HL-60 (cell line): Measurements from ENCODE around the gene GLA.

ENCODE experiments used
- DNase-seq, 2 experiments: peaks; one replicate each; pipeline ENCODE4 v3.0.0-alpha.2; 2010 to 2020; ENCODE audit warnings: low read depth in 1 of 2, low spot score in 1 of 2
- H3K27ac ChIP-seq: fragments of 250-450 bp; sonication (Bioruptor Pico); replicated peaks from 2 replicates; pipeline ENCODE4 v1.5.1; 2020; ENCODE audit warnings: mild to moderate bottlenecking, moderate library complexity
- H3K27me3 ChIP-seq: fragments of 250-450 bp; sonication (Bioruptor Pico); 2 replicates; pipeline ENCODE4 v1.5.1; 2021; ENCODE audit warnings: mild to moderate bottlenecking, moderate library complexity; ENCODE audit not compliant: insufficient read depth, poor library complexity, severe bottlenecking
- H3K4me3 ChIP-seq: replicated peaks from 2 replicates; pipeline ENCODE4 v1.5.1; 2011; ENCODE audit warnings: mild to moderate bottlenecking, control low read depth, low read length; ENCODE audit not compliant: insufficient read depth
- GABPA ChIP-seq: IDR thresholded peaks from 2 replicates; pipeline ENCODE4 v1.6.1; 2012; ENCODE audit warnings: low read depth
- POLR2AphosphoS5 ChIP-seq: IDR thresholded peaks from 2 replicates; pipeline ENCODE4 v1.6.1; 2012; ENCODE audit warnings: low read depth
- SPI1 ChIP-seq: IDR thresholded peaks from 2 replicates; pipeline ENCODE4 v1.6.1; 2012; ENCODE audit warnings: low read depth, mild to moderate bottlenecking, borderline replicate concordance
- TF ChIP-seq, protein P1 (sequence below): IDR thresholded peaks from one replicate; pipeline ENCODE4 v1.5.1; 2011; ENCODE audit warnings: low read length, control low read depth, inconsistent platforms; ENCODE audit not compliant: insufficient read depth
- TF ChIP-seq, protein P2 (sequence below): IDR thresholded peaks from 2 replicates; pipeline ENCODE4 v1.6.1; 2012; ENCODE audit warnings: low read depth; ENCODE audit not compliant: insufficient replicate concordance

Gene GLA

DNA sequence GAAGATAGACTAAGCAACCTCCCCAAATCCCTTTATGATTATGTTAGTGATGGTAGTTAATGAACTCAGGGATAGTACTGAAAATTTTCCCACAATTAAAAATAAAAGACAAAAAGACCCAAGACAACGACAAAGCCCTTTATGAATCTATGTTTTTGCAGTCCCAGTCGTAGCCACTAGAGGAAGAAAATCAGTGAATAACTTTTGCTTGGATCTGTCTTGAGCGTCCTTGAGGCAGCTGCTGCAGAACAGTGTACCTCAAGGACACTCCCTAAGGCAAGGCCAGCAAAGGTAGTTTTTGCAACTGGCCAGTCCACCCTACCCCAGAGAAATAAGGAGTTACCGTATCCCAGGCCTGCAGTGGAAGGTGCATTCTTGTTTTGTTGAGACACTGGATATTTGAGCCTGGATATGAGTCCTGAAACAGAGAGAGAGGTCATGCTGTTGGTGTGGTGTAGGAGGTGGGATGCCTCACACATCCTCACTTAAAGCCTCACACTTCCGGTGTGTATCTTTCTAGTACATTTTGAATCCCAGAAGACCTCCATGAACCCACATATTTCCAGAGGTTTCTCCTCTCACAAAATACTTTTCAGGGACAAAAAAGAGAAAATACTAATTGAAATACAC is 50.4 kb downstream of the GLA start:
- no peak overlapping the region for H3K27ac ChIP-seq
- no peak for DNase-seq
- no peak for TF ChIP-seq POLR2AphosphoS5
- TF ChIP-seq, protein P1, sequence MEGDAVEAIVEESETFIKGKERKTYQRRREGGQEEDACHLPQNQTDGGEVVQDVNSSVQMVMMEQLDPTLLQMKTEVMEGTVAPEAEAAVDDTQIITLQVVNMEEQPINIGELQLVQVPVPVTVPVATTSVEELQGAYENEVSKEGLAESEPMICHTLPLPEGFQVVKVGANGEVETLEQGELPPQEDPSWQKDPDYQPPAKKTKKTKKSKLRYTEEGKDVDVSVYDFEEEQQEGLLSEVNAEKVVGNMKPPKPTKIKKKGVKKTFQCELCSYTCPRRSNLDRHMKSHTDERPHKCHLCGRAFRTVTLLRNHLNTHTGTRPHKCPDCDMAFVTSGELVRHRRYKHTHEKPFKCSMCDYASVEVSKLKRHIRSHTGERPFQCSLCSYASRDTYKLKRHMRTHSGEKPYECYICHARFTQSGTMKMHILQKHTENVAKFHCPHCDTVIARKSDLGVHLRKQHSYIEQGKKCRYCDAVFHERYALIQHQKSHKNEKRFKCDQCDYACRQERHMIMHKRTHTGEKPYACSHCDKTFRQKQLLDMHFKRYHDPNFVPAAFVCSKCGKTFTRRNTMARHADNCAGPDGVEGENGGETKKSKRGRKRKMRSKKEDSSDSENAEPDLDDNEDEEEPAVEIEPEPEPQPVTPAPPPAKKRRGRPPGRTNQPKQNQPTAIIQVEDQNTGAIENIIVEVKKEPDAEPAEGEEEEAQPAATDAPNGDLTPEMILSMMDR: no peak
- TF ChIP-seq SPI1: no peak
- TF ChIP-seq GABPA: no peak
- TF ChIP-seq, protein P2, sequence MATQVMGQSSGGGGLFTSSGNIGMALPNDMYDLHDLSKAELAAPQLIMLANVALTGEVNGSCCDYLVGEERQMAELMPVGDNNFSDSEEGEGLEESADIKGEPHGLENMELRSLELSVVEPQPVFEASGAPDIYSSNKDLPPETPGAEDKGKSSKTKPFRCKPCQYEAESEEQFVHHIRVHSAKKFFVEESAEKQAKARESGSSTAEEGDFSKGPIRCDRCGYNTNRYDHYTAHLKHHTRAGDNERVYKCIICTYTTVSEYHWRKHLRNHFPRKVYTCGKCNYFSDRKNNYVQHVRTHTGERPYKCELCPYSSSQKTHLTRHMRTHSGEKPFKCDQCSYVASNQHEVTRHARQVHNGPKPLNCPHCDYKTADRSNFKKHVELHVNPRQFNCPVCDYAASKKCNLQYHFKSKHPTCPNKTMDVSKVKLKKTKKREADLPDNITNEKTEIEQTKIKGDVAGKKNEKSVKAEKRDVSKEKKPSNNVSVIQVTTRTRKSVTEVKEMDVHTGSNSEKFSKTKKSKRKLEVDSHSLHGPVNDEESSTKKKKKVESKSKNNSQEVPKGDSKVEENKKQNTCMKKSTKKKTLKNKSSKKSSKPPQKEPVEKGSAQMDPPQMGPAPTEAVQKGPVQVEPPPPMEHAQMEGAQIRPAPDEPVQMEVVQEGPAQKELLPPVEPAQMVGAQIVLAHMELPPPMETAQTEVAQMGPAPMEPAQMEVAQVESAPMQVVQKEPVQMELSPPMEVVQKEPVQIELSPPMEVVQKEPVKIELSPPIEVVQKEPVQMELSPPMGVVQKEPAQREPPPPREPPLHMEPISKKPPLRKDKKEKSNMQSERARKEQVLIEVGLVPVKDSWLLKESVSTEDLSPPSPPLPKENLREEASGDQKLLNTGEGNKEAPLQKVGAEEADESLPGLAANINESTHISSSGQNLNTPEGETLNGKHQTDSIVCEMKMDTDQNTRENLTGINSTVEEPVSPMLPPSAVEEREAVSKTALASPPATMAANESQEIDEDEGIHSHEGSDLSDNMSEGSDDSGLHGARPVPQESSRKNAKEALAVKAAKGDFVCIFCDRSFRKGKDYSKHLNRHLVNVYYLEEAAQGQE: no peak
- no peaks in the 10 kb centered on the region for H3K27me3 ChIP-seq
- no peak overlapping the region for H3K4me3 ChIP-seq

DNA sequence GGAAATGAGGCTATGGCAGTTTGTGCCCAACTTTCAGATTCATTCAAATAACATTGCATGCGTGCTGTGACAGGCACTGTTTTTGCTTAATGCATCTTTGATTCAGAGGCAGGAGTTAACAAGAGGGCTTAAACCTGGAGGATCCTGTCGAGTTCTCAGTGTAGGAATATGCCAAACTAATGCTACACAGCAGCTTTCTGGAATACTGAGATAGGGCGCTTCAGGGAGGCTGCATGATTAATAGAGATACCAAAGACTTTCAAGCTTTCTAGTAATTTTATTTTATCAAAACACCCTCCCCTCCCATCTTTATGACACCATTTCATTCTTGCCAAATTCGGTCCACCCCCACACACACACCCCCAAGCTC is 58.5 kb downstream of the GLA start:
- H3K27me3 ChIP-seq: no peaks in the 10 kb centered on the region
- H3K27ac ChIP-seq: peak overlapping the region; percentile 92
- H3K4me3 ChIP-seq: peak overlapping the region; percentile 57
- no peak for DNase-seq
- TF ChIP-seq GABPA: no peak
- TF ChIP-seq, protein P1: no peak
- TF ChIP-seq SPI1: no peak
- TF ChIP-seq POLR2AphosphoS5: no peak
- TF ChIP-seq, protein P2: no peak

DNA sequence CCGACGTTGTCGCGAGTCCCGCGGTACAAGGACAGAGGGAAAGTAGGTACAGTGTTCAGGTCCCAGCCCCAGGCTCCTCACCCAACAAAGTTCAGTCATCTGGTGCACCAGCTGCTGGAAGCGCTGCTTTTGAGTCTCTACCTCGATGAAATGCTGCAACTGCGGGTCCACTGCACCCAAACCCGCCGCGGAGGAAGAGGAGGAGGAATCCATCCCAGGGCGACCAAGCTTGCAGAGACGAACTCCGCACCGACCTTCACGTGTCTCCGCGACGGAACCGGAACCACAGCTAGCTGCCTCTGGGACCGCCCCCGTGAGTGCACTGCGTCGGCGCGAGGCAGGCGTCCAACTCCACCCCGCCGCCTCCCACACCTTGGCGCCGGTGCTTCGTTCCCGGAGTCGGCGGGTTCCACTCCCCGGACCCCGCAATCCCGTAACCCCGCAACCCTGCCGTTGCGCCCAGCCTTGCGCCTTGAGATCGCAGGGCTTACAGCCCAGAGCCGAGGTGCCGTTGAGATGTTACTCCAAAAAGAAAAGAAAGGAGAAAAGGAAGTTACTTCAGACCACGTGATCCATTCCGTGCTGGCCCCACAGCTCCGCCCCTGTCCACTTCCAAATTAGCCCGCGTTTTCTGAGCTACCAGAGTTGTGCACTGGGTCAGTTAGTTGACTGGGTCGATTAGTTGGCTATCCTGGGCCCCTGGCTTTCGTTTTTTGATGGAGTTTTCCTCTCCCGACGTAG is 59.1 kb downstream of the GLA start, which contains the start of gene TIMM8A:
Gene TIMM8A, minus strand, starts transcription at position 291 of the 741 bp plus-strand sequence. Its CDS starts 78 bp downstream, at position 213.
- H3K27ac ChIP-seq: peak within 1 kb of the TSS; percentile 92
- TF ChIP-seq, protein P2: no peak
- TF ChIP-seq, protein P1: no peak
- TF ChIP-seq GABPA (peak; percentile 55; the same call in 1 of the 2 replicates), POLR2AphosphoS5 (peak; percentile 67), SPI1 (no peak)
- H3K4me3 ChIP-seq: peak within 1 kb of the TSS; percentile 57
- peak; percentile 62 to 76 for DNase-seq
- no peaks in the 10 kb centered on the region for H3K27me3 ChIP-seq
